GM19043 (cell line): Measurements from ENCODE around the gene OR14I1.

Source experiments
- ATAC-seq: cut with Tn5 transposase; IDR thresholded peaks from one replicate; pipeline ENCODE4 v1.9.1; 2021; ENCODE audit warnings: low read depth; ENCODE audit not compliant: unreplicated experiment

Gene OR14I1

GRCh38 chr1:248702714-248703113, at the start of gene OR14I1:
Gene OR14I1, minus strand, starts transcription at chr1:248702766.
- no peak for ATAC-seq

GRCh38 chr1:248751635-248752034, 49.1 kb upstream of the OR14I1 start:
- no peak for ATAC-seq

DNA sequence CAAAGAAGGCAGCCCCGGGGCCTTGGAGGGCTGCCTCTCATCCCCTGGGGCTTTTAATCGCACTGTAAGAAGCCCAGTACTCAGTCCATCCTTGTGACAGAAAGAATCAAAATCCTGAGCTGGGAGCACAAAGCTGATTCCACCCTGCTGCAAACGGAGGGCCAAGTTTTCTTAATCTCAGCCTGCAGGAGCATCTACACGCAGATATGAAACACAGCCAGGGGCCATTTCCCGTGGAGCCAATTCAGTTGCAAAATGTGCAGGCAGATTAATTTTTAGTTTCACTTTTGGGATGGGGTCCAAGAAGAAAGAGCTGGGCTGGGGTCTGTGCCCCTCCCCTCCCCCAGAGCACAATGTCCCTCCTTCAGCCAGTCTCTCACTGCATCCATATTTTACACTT, 48.6 kb upstream of the OR14I1 start:
- no peak for ATAC-seq

GRCh38 chr1:248750496-248750895, 47.9 kb upstream of the OR14I1 start:
- ATAC-seq, result no peak

DNA sequence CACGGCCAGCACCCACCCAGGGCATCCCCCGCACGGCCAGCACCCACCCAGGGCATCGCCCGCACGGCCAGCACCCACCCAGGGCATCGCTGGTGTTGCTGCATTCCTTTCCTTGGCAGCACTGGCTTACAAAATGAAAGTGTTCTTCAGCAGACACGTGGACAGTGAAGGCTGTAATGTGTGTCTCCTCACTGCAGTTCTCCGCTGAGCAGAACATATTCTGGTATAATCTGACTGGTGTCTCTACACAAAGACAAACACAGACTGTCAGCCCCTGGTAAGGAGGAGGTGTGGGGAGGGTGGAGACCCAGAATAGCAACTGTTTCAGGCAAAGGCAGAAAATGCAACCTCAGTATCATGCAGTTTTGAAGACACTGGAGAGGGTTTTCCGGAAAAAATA, 45.6 kb upstream of the OR14I1 start:
- no peak for ATAC-seq

- no peak for ATAC-seq
Observed at GRCh38 chr1:248740876-248741275, 38.3 kb upstream of the OR14I1 start.

- no peak for ATAC-seq
Observed at GRCh38 chr1:248739572-248740205, 37.1 kb upstream of the OR14I1 start.

GRCh38 chr1:248737457-248737856, 34.9 kb upstream of the OR14I1 start:
- ATAC-seq, result no peak

DNA sequence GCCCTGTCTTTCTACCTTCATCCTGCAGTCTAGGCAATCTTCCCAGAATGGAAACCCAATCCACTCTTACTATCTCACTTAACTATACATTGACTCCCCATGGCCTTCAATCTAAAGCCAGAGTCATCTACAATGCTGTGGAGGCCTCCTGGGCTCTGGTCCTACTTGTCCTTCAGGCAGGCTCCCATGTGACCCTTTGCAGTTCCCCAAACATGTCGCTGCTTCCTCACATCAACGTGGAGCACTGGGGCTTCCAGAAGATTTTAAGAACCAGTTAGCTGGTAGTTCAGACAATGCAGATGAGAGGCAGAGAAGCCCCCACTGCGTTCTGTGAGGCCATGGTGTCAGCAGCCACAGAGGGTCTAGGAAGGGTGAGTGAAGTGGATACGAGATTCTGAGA, 34.4 kb upstream of the OR14I1 start:
- no peak for ATAC-seq

DNA sequence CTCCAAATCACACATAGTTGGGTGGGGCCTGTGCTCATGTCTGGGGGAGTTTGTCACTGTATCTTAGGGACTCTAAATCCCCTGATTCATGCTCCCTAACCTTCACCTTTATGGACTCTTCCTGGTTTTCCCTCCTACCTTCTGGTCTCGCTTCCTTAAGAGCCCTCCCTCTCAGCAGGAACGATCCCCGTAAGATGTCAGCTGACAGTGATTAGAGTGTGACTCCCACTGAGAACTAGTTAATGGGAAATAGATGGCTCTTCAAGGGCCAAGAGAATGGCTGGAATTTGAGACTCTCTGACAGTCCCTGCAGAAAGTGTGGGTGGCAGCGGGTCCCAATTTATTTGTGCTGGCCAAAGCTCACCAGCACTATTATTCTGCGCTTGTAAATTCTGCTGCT, 31.0 kb upstream of the OR14I1 start:
- no peak for ATAC-seq

DNA sequence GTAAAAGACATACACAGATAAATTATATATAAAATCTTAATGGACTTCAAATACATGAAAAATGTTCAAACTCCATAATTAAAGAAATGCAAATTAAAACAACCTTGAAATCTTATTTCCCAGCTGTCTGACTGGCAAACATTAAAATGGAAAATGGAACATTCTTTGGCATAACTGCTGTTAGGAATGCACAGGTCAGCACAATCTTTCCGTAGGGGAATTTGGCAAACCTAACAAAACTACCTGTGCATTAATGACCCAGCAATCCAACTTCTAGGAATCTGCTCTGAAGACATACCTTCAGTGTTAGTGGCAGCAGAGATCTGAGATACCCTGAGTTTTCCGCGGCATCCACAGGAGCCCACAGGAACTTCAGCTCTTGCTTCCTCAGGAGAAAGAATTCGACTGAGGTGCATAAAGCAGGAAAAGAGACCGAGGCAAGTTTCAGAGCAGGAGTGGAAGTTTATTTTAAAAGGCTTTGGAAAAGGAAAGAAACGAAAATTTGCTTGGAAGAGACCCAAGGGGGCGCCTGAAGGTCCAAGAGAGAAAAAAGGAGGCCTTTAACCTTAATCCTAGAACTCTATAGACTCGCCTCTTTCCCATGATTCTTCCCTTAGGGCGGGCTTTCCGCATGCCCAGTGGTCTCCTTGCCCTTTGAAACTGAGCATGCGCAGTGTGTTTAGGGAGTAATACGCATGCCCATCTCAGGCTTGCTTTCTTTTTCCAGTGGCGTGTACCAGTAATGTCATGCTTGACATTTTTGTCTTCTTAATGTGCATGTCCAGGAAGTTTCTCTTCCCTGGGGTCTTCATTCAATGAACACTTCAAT, 28.2 kb upstream of the OR14I1 start:
- no peak for ATAC-seq

GRCh38 chr1:248714248-248714647, 11.7 kb upstream of the OR14I1 start:
- no peak for ATAC-seq

DNA sequence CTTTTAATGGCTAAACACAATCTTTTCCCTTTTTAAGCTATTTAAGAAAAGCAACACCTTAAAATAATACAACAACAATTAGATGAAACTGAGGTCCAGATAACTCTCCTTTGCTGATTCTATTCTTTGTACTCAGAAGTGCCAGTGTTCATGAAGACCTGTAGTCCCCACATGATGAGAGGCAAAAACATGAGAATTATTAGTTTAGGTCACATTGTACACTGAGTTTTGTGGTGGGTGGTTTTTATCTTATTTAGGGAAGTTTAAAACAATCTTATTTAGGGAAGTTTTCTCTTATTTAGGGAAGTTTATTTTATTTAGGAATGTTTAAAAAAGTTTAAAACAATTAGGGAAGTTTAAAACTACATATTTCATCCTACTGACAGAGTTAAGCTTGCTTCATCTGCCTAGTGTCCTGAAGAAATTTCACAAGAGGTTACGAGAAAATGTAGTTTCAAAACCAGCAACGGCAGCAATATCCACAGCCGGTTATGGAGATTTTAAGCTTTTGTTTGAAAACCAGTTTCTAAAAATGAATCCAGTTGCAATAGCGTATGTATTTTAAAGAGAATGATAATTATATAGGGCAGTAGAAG, 7.8 kb upstream of the OR14I1 start:
- no peak for ATAC-seq

DNA sequence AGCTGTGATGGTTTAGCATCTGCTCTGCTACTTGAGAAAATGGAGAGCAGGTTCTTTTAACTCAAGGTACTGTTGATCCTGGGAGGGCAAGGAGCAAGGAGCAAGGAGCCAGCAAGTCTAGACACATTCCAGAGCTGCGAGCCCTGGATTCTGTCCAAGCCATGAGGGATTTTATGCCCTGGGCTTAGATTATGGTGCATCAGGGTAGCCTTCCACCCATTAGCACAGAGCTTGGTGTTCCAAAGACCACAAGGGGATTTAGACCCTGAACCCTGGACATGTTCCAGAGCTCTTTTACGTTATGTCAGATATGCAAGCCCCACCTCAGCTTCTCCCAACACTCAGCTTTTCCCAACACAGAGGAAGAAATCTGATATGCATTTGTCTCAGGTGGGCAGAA, 2.0 kb upstream of the OR14I1 start:
- no peak for ATAC-seq

GRCh38 chr1:248703674-248704073, 1.1 kb upstream of the OR14I1 start:
- no peak for ATAC-seq

DNA sequence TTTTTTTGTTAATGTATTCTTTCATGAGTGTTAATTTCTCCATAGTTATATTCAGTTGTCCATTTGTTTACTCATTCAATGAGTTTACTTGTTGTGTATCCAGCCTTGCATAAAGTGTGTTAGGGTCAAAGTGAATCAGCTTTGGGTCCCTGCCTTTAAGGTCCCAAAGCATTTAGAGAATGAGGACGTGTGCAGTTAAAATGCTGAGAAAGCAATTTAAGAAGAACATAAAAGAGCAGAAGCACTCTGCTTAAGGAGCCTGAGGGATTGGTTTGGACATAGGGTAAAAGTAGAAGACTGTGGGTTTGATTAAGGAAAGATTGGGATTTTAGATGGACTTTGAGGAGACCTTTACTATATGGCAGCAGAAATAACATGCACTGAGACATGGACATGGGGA, 3.5 kb downstream of the OR14I1 start:
- ATAC-seq, result no peak

DNA sequence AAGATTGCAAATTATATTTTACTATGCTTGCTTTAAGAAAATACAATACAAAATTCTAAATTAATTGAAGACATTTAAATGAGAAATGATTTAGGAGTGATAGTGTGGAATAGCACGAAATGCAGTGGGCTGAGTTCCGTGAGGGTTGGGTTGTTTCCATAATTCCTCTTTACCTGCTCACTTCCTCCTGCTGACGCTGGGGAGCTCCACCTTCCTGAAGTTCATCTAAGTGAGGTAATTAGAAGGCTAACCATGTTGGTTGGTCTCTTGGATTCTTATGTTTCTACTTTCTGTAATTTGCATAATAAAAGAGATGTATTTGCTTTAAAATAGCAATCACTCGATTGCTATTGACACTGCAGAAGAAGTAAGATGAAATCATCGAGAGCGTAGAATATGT, 4.7 kb downstream of the OR14I1 start:
- no peak for ATAC-seq

DNA sequence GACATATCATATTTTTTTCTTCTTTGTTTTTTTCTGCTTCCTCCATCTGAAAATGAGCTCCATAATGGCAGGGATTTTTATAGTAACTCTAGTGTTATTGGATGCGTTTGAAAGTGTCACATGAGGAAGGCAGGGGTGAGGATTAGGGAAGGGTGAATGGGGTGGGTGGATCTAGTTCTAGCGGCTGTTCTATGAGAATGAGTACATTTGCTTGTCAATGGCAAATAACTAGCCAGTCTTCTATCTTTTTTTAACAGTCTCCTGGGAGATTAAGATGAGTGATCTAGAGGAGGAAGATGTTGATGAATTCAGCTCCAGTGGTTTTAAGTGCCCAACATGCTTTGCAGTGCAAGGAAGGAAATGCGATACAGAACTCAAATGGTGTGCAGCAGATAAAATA, 5.8 kb downstream of the OR14I1 start:
- no peak for ATAC-seq

- ATAC-seq, result no peak
Observed at GRCh38 chr1:248696261-248696660, 6.3 kb downstream of the OR14I1 start.

DNA sequence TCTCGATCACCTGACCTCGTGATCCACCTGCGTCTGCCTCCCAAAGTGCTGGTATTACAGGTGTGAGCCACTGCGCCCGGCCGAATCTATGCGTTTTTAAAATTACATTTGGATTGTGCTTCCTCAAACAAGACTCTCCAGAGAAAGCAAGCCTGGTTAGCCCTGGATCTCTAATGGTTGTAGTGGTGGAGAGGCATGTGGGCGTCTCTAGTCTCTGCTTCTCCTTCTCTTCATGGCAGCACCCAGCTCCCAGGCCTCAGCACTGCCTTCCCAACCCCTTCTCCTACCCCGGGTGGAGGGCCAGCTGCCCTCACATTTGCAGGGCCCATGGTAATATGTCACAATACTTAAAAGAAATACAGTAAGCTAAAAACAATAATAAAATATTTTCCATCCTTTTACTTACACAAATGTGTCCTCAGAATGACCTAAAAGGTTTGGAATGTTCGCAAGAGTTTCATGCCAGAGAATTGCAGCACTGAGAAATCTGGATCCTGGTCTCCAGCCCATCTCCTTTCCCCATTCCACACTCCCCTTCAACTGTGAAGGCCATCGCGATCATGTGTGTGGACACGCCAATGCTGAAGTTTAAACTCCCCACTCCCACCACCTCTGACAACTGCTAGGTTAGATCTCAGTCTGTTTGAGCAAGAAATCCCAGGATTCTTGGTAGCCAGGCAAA, 7.0 kb downstream of the OR14I1 start:
- ATAC-seq, result no peak

DNA sequence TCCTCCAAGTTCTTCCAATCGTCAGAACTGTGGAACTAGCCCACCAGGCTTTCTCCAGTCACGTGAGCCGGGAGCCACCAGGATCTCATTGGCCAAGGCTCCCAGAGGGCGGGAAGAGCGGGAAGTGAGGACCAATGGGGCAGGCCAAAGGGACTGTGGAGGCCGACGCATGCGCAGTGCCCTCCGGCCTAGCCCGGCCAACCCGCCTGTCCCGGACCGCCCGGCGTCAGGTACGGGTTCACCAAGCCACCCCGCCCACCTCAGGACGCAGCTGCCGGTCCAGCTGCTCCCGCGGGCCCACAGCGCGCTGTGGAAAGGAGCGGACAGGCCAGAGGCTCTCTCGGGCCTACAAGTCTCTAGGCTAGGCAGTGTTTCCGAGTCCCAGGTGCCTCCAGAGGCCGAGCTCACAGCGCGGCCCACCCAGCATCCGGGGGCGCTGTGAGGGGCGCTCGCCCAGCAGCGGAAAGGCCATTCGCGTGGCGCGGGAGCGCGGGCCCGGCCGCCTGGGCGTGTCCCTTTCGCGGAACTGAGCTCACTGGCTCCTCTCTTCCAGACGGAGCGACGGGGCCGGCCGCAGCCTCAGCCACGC, 10.9 kb downstream of the OR14I1 start:
- no peak for ATAC-seq
